Duodenal mucosa (tissue), 2 donors: Measurements from ENCODE around the gene PRPSAP1.
"Not testable (repeated sequence)": the region's sequence is repeated elsewhere in the genome, so short reads cannot be mapped to it uniquely, and the experiment has no call there.

Source experiments
- H3K27ac ChIP-seq: one replicate; pipeline ENCODE4 v1.7.0; 2013; ENCODE audit warnings: low read depth, low read length
- H3K27me3 ChIP-seq, 2 donors: one replicate each; pipeline ENCODE4 v1.7.0; 2013; ENCODE audit warnings: low read length in 2 of 2, control low read depth in 1 of 2; ENCODE audit not compliant: insufficient read depth in 2 of 2, control insufficient read depth in 1 of 2
- H3K36me3 ChIP-seq, 2 donors: one replicate each; pipeline ENCODE4 v1.7.0; 2013; ENCODE audit warnings: low read length in 2 of 2, control low read depth in 1 of 2; ENCODE audit not compliant: insufficient read depth in 2 of 2, control insufficient read depth in 1 of 2
- H3K4me1 ChIP-seq, 2 donors: one replicate each; pipeline ENCODE4 v1.7.0; 2013; ENCODE audit warnings: low read length in 2 of 2, control low read depth in 1 of 2; ENCODE audit not compliant: insufficient read depth in 2 of 2, control insufficient read depth in 1 of 2
- H3K4me3 ChIP-seq, 2 donors: one replicate each; pipeline ENCODE4 v1.7.0; 2013; ENCODE audit warnings: low read length in 2 of 2, low read depth in 1 of 2
- H3K9ac ChIP-seq, 2 donors: one replicate each; pipeline ENCODE4 v1.7.0; 2013; ENCODE audit warnings: low read length in 2 of 2, low read depth in 1 of 2
- H3K9me3 ChIP-seq, 2 donors: one replicate each; pipeline ENCODE4 v1.7.0; 2013; ENCODE audit warnings: low read length in 2 of 2, control low read depth in 1 of 2; ENCODE audit not compliant: control insufficient read depth in 1 of 2

PRPSAP1 gene

DNA sequence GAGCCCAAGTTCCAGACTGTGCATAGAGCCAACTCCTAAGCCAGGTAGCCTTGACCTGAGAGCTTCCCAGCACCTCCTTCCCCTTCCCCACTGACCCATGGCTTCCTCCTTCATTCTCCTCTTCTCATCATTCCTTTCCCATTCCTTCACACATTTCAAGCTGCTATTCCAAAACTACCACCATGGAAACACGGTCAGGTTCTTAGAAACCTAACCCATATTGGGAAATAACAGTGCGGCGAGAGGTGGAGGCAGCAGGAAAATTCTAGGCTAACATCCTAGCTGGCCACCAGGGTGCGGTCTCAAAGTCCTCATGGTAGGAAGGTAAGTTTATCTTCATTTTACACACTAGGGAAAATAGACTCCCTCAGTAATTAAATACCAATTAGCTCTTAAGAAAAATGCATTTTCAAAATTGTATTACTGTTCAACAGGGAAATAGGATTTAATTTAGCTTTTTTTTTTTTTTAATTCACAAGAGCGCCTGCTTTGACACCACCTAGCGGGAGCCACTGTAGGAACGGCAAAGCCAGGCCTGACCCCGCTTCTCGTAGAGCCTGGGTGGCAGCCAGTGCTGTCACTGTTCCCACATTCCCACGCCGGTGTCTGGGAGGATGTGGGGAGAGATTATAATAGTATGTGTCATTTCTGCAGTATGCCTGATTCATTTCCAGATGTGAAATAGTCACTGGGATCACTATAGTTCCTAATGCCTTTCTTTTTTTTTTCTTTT, 16.7 kb upstream of the PRPSAP1 start:
- H3K4me1 ChIP-seq = peaks cover 0 to 3% of the 10 kb centered on the region in 2 donors
- H3K36me3 ChIP-seq = no peaks in the 10 kb centered on the region
- H3K27me3 ChIP-seq = no peaks in the 10 kb centered on the region
- H3K27ac ChIP-seq = no peak overlapping the region
- no peak overlapping the region for H3K9ac ChIP-seq
- no peaks in the 10 kb centered on the region for H3K9me3 ChIP-seq
- H3K4me3 ChIP-seq = no peak overlapping the region

DNA sequence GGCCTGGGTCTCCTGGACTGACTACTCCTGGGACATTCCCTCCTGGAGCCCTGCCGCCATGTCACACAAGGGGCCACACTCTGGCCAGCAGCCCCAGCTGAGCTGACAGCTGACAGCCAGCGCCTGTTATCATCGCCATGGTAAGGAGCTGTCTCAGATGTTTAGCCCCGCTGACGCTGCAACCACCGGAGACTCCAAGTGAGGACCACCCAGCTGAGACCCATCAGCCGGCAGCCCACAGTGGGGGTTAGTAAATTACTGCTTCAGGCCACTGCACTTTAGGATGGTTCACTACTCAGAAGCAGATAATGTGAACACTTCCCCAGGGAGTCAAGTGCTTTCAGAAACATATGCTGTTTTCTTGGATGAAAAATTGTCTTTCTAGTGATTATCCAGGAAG, 16.1 kb upstream of the PRPSAP1 start:
- no peak overlapping the region for H3K4me3 ChIP-seq
- H3K9me3 ChIP-seq = no peaks in the 10 kb centered on the region
- no peaks in the 10 kb centered on the region for H3K36me3 ChIP-seq
- H3K9ac ChIP-seq = no peak overlapping the region
- H3K27ac ChIP-seq = no peak overlapping the region
- no peaks in the 10 kb centered on the region for H3K27me3 ChIP-seq
- H3K4me1 ChIP-seq = peaks cover 0 to 3% of the 10 kb centered on the region in 2 donors

DNA sequence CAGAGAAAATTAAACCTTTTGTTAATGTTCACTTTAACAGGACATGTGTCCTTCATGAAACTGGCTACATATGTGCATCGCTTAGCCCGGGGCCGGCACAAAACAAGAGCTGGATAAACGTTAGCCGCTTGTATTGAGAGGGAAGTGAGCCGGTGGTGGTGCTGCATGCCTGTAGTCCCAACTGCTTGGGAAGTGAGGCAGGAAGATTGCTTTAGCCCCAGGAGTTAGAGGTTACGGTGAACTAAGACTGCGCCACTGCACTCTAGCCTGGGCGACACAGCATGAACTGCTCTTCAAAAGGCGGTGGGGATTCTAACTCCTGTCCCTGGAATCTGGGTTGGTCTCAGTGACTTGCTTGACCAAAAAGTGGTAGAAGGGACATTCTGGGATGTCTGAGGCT, 15.7 kb upstream of the PRPSAP1 start:
- H3K27me3 ChIP-seq = no peaks in the 10 kb centered on the region
- H3K4me1 ChIP-seq = peaks cover 0 to 3% of the 10 kb centered on the region in 2 donors
- no peak overlapping the region for H3K27ac ChIP-seq
- no peak overlapping the region for H3K4me3 ChIP-seq
- no peaks in the 10 kb centered on the region for H3K9me3 ChIP-seq
- H3K36me3 ChIP-seq = no peaks in the 10 kb centered on the region
- no peak overlapping the region for H3K9ac ChIP-seq

DNA sequence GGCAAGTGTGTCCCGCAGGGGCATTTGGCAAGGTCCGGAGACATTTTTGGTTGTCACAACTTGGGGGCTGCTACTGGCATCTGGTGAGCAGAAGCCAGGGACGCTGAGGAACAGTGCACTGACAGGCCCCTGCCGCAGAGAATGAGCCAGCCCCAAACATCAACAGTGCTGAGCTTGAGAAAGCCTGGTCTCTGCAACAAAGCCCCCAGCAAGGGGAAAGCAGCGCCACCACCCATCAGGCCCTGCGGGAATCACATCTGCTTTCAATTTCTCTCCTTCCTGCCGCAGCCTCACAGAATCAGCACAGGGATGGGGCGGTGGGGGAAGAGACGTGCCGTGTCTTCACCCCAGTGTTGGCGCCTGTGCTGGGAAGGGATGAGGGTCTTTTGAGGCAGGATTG, 14.8 kb upstream of the PRPSAP1 start:
- Histone ChIP-seq H3K9ac (no peak overlapping the region), H3K36me3 (no peaks in the 10 kb centered on the region), H3K4me3 (peak overlapping the region in 1 of 2 donors; percentile 10), H3K27me3 (no peaks in the 10 kb centered on the region), H3K9me3 (no peaks in the 10 kb centered on the region), H3K27ac (no peak overlapping the region), H3K4me1 (peaks cover 0 to 3% of the 10 kb centered on the region in 2 donors)

DNA sequence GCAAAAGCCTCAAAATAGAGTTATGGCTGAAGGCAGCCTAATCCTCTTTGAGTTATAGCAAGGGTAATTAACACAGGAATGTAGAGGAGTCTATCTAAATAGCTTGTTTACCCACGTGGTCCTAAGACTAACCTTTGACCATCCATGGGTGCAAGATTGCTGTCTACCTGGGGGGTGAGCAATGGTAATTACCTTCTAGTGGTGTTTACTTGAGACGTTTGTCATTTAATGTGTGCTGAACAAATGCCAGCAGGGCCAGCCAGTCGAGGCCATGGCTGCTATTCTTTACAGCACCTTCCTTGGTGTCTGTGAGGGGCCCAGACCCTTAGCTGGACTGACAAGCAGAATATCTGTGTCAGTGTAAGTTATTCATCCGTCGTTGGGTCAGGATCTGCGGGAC, 13.9 kb upstream of the PRPSAP1 start:
- Histone ChIP-seq H3K4me1 (peaks cover 0 to 3% of the 10 kb centered on the region in 2 donors), H3K4me3 (no peak overlapping the region), H3K36me3 (no peaks in the 10 kb centered on the region), H3K9ac (no peak overlapping the region), H3K27me3 (no peaks in the 10 kb centered on the region), H3K27ac (no peak overlapping the region), H3K9me3 (no peaks in the 10 kb centered on the region)

DNA sequence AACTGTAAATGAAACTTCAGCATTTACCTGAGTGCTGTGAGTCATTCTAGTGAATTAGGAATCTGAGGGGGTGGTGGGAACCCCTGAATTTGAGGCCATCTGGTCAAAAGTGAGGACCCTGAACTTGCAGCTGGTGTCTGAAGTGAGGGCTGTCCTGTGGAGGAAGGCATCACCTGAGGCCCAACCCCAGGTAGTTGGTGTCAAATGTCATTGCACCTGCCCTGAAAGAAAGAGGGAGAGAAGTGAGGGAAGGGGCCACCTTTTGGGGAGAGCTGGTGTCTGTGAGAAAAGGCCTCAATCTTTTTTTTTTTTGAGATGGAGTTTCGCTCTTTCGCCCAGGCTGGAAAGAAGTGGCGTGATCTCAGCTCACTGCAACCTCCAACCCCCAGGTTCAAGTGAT, 12.5 kb upstream of the PRPSAP1 start:
- no peaks in the 10 kb centered on the region for H3K27me3 ChIP-seq
- H3K4me1 ChIP-seq = peaks cover 0 to 3% of the 10 kb centered on the region in 2 donors
- no peak overlapping the region for H3K4me3 ChIP-seq
- H3K27ac ChIP-seq = no peak overlapping the region
- no peak overlapping the region for H3K9ac ChIP-seq
- no peaks in the 10 kb centered on the region for H3K9me3 ChIP-seq
- no peaks in the 10 kb centered on the region for H3K36me3 ChIP-seq

DNA sequence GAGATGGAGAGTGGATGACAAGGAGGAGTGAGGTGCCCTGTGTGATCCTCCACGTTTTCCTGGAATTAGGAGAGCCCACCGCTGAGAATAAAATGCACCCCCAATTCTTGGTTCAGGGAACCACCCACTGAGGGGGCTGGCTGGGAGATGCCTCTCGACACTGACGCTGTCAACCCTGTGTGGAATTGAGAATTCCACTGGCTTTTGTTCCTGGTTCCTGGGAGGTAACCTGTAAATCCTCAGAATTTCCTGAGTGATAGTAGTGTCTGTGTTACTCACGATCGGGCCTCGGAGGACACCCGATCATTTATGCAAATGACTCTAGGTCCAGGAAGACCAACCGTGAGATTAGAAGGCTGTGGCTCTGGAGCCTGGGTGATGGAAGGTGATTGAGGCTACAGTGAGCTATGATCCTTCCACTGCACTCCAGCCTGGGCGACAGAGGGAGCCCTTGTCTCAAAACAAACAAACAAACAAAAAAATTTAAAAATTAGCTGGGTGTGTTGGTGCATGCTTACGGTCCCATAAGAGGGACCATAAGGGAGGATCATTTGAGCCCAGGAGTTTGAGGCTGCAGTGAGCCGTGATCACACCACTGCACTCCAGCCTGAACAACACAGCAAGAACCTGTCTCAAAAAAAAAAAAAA, 11.7 kb upstream of the PRPSAP1 start:
- Histone ChIP-seq H3K27me3 (no peaks in the 10 kb centered on the region), H3K36me3 (no peaks in the 10 kb centered on the region), H3K9ac (no peak overlapping the region), H3K4me1 (peaks cover 0 to 3% of the 10 kb centered on the region in 2 donors), H3K9me3 (no peaks in the 10 kb centered on the region), H3K27ac (no peak overlapping the region), H3K4me3 (no peak overlapping the region)

DNA sequence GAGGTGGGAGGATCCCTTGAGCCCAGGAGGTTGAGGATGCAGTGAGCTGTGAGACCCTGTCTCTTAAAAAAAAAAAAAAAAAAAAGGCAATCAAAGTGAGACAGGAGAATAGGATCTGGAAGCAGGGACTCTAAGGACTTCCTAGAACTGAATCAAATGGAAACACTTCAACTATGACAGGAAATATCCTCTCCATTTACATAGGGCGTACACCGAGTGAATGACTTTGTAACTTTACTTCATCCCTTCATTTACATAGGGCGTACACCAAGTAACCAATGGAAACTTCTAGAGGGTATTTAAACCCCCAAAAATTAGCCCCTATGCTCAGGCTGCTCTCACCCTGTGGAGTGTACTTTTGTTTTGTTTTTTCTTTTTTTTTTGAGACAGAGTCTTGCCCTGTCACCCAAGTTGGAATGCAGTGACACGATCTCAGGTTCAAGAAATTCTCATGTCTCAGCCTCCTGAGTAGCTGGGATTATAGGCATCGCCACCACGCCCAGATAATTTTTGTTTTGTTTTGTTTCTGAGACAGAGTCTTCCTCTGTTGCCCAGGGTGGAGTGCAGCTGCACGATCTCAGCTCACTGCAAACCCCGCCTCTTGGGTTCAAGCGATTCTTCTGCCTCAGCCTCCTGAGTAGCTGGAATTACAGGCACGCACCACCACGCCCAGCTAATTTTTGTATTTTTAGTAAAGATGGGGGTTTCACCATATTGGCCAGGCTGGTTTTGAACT, 9.6 kb upstream of the PRPSAP1 start:
- no peak overlapping the region for H3K27ac ChIP-seq

DNA sequence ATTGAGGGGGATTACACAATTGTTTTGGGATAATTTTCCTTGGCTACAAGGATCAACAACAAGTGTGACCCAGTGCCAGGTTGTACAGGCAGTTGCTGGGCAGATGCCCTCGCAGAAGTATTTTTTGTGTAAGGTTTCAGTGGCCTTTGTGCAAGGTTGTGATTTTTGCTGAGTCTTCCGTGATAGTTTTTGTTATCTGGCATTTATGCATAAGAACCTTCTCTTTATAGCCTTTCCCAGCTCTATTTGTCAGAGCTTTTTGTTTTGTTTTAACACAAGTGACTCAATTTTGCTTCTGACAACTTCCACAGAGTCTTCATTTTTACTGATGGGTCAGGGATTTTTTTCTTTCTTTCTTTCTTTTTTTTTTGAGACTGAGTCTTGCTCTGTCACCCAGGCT, 6.7 kb upstream of the PRPSAP1 start:
- no peaks in the 10 kb centered on the region for H3K4me1 ChIP-seq
- no peak overlapping the region for H3K4me3 ChIP-seq
- H3K27ac ChIP-seq = no peak overlapping the region

More for the DNA sequence above, 9.6 kb upstream of the PRPSAP1 start:
- Histone ChIP-seq H3K27me3 (no peaks in the 10 kb centered on the region), H3K9ac (no peak overlapping the region), H3K36me3 (no peaks in the 10 kb centered on the region), H3K9me3 (no peaks in the 10 kb centered on the region), H3K4me3 (no peak overlapping the region), H3K4me1 (peaks cover 0 to 3% of the 10 kb centered on the region in 2 donors)

DNA sequence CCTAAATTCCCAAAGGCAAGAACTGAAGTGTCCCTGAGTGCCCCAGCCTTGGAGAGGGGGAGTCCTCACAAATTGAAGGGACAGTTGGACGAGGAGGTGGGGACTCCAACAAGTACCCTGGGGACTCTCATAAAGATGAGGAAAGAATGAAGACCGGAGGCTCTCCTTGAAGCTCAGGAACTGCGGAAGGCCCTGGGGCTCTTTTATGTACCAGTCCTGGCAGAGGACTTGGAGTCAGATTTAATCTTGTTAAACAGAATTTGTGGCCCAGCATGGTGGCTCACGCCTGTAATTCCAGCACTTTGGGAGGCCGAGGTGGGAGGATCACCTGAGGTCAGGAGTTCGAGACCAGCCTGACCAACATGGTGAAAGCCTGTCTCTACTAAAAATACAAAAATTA, 6.1 kb upstream of the PRPSAP1 start:
- H3K27ac ChIP-seq, H3K9ac ChIP-seq, H3K27me3 ChIP-seq, H3K36me3 ChIP-seq, H3K9me3 ChIP-seq, H3K4me1 ChIP-seq, H3K4me3 ChIP-seq: not testable (repeated sequence)

More for the DNA sequence above, 6.7 kb upstream of the PRPSAP1 start:
- Histone ChIP-seq H3K27me3 (no peaks in the 10 kb centered on the region), H3K9me3 (no peaks in the 10 kb centered on the region), H3K9ac (no peak overlapping the region), H3K36me3 (no peaks in the 10 kb centered on the region)
